Central memory CD8-positive, alpha-beta T cell (primary cell): ENCODE results near the gene FSHB.
"Not testable (repeated sequence)": the region's sequence is repeated elsewhere in the genome, so short reads cannot be mapped to it uniquely, and the experiment has no call there.

Experiments
- ATAC-seq: fragments of 150-1000 bp; cut with Tn5 transposase; replicated peaks from 2 replicates; pipeline ENCODE4 v1.10.0; 2022; ENCODE audit warnings: mild to moderate bottlenecking, moderate FRiP score, moderate number of reproducible peaks; ENCODE audit not compliant: poor library complexity, severe bottlenecking; ENCODE audit errors: extremely low read depth
- DNase-seq, 2 donors: peaks; one replicate each; pipeline ENCODE4 v3.0.0; 2021; ENCODE audit warnings: low spot score in 2 of 2
- H3K27ac Mint-ChIP-seq: one replicate; pipeline ENCODE4 v1.8.0; 2022; ENCODE audit warnings: low read depth, mild to moderate bottlenecking, moderate library complexity, mixed read lengths
- H3K27me3 Mint-ChIP-seq: one replicate; pipeline ENCODE4 v1.8.0; 2022; ENCODE audit warnings: mixed read lengths
- H3K36me3 Mint-ChIP-seq: one replicate; pipeline ENCODE4 v1.8.0; 2022; ENCODE audit warnings: mild to moderate bottlenecking, moderate library complexity, mixed read lengths; ENCODE audit not compliant: insufficient read depth
- H3K4me1 Mint-ChIP-seq: one replicate; pipeline ENCODE4 v1.8.0; 2022; ENCODE audit warnings: mixed read lengths
- H3K4me3 Mint-ChIP-seq: one replicate; pipeline ENCODE4 v1.8.0; 2022; ENCODE audit warnings: mild to moderate bottlenecking, moderate library complexity, mixed read lengths
- H3K9me3 Mint-ChIP-seq: one replicate; pipeline ENCODE4 v1.8.0; 2022; ENCODE audit warnings: mixed read lengths

Gene FSHB

GRCh38 chr11:30239025-30239424 is 8.2 kb downstream of the FSHB start:
- Mint-ChIP-seq H3K9me3 (no peaks in the 10 kb centered on the region), H3K27me3 (peaks cover 7% of the 10 kb centered on the region), H3K27ac (no peak overlapping the region), H3K4me3 (no peak overlapping the region), H3K36me3 (no peaks in the 10 kb centered on the region), H3K4me1 (no peaks in the 10 kb centered on the region)
- DNase-seq (no peak), ATAC-seq (no peak)

- Mint-ChIP-seq H3K27ac (no peak overlapping the region), H3K27me3 (peaks cover 11% of the 10 kb centered on the region), H3K4me1 (no peaks in the 10 kb centered on the region), H3K4me3 (no peak overlapping the region), H3K9me3 (no peaks in the 10 kb centered on the region), H3K36me3 (no peaks in the 10 kb centered on the region)
- DNase-seq (no peak), ATAC-seq (no peak)
Measured at GRCh38 chr11:30244265-30244664, 13.5 kb downstream of the FSHB start.

- Mint-ChIP-seq H3K36me3 (no peaks in the 10 kb centered on the region), H3K4me3 (no peak overlapping the region), H3K27me3 (peaks cover 11% of the 10 kb centered on the region), H3K4me1 (no peaks in the 10 kb centered on the region), H3K9me3 (no peaks in the 10 kb centered on the region), H3K27ac (no peak overlapping the region)
- no peak for ATAC-seq
- no peak for DNase-seq
Measured at GRCh38 chr11:30245621-30246020, 14.8 kb downstream of the FSHB start.

GRCh38 chr11:30254307-30255298 is 23.8 kb downstream of the FSHB start:
- no peaks in the 10 kb centered on the region for H3K36me3 Mint-ChIP-seq
- H3K4me3 Mint-ChIP-seq = no peak overlapping the region
- ATAC-seq (no peak), DNase-seq (no peak)
- no peaks in the 10 kb centered on the region for H3K4me1 Mint-ChIP-seq
- H3K27ac Mint-ChIP-seq = no peak overlapping the region
- H3K9me3 Mint-ChIP-seq = no peaks in the 10 kb centered on the region
- H3K27me3 Mint-ChIP-seq = no peaks in the 10 kb centered on the region

GRCh38 chr11:30255637-30256036 is 24.8 kb downstream of the FSHB start:
- no peaks in the 10 kb centered on the region for H3K36me3 Mint-ChIP-seq
- H3K4me3 Mint-ChIP-seq = no peak overlapping the region

GRCh38 chr11:30257058-30257457 is 26.2 kb downstream of the FSHB start:
- Mint-ChIP-seq H3K27me3 (no peaks in the 10 kb centered on the region), H3K27ac (no peak overlapping the region), H3K9me3 (no peaks in the 10 kb centered on the region), H3K4me3 (no peak overlapping the region), H3K4me1 (no peaks in the 10 kb centered on the region), H3K36me3 (no peaks in the 10 kb centered on the region)
- no peak for ATAC-seq
- DNase-seq = no peak

More at GRCh38 chr11:30255637-30256036, 24.8 kb downstream of the FSHB start:
- DNase-seq (no peak), ATAC-seq (no peak)
- no peak overlapping the region for H3K27ac Mint-ChIP-seq
- no peaks in the 10 kb centered on the region for H3K9me3 Mint-ChIP-seq
- H3K4me1 Mint-ChIP-seq = no peaks in the 10 kb centered on the region
- no peaks in the 10 kb centered on the region for H3K27me3 Mint-ChIP-seq

- no peak for DNase-seq
- Mint-ChIP-seq H3K27ac (no peak overlapping the region), H3K27me3 (no peaks in the 10 kb centered on the region), H3K36me3 (no peaks in the 10 kb centered on the region), H3K4me3 (no peak overlapping the region), H3K9me3 (no peaks in the 10 kb centered on the region), H3K4me1 (no peaks in the 10 kb centered on the region)
- no peak for ATAC-seq
Measured at GRCh38 chr11:30258679-30259078, 27.9 kb downstream of the FSHB start.

- Mint-ChIP-seq H3K4me1 (no peaks in the 10 kb centered on the region), H3K27me3 (no peaks in the 10 kb centered on the region), H3K9me3 (no peaks in the 10 kb centered on the region)
Measured at GRCh38 chr11:30260813-30261212, 30.0 kb downstream of the FSHB start.

GRCh38 chr11:30261821-30262220 is 31.0 kb downstream of the FSHB start:
- no peaks in the 10 kb centered on the region for H3K4me1 Mint-ChIP-seq

More at GRCh38 chr11:30260813-30261212, 30.0 kb downstream of the FSHB start:
- H3K36me3 Mint-ChIP-seq = no peaks in the 10 kb centered on the region
- ATAC-seq (no peak), DNase-seq (no peak)
- H3K4me3 Mint-ChIP-seq = no peak overlapping the region
- no peak overlapping the region for H3K27ac Mint-ChIP-seq

GRCh38 chr11:30268638-30269037 is 37.8 kb downstream of the FSHB start:
- not testable (repeated sequence) for H3K4me1 Mint-ChIP-seq, ATAC-seq, H3K9me3 Mint-ChIP-seq, H3K4me3 Mint-ChIP-seq, DNase-seq, H3K36me3 Mint-ChIP-seq, H3K27ac Mint-ChIP-seq
- peaks cover 34% of the 10 kb centered on the region for H3K27me3 Mint-ChIP-seq

More at GRCh38 chr11:30261821-30262220, 31.0 kb downstream of the FSHB start:
- Mint-ChIP-seq H3K27me3 (no peaks in the 10 kb centered on the region), H3K36me3 (no peaks in the 10 kb centered on the region), H3K27ac (no peak overlapping the region), H3K4me3 (no peak overlapping the region), H3K9me3 (no peaks in the 10 kb centered on the region)
- DNase-seq = no peak
- no peak for ATAC-seq

- Mint-ChIP-seq H3K9me3 (no peaks in the 10 kb centered on the region), H3K27ac (no peak overlapping the region), H3K36me3 (no peaks in the 10 kb centered on the region), H3K4me3 (no peak overlapping the region), H3K27me3 (peaks cover 41% of the 10 kb centered on the region), H3K4me1 (no peaks in the 10 kb centered on the region)
- no peak for DNase-seq
- no peak for ATAC-seq
Measured at GRCh38 chr11:30270671-30271070, 39.9 kb downstream of the FSHB start.

- Mint-ChIP-seq H3K36me3 (no peaks in the 10 kb centered on the region), H3K27ac (no peak overlapping the region), H3K4me1 (peaks cover 16% of the 10 kb centered on the region), H3K27me3 (peaks cover 17% of the 10 kb centered on the region), H3K9me3 (no peaks in the 10 kb centered on the region), H3K4me3 (no peak overlapping the region)
- DNase-seq (no peak), ATAC-seq (no peak)
Measured at GRCh38 chr11:30277176-30277575, 46.4 kb downstream of the FSHB start.

GRCh38 chr11:30279796-30280195 is 49.0 kb downstream of the FSHB start:
- Mint-ChIP-seq H3K36me3 (no peaks in the 10 kb centered on the region), H3K27me3 (peaks cover under 1% of the 10 kb centered on the region), H3K4me3 (no peak overlapping the region), H3K27ac (no peak overlapping the region), H3K4me1 (peaks cover 26% of the 10 kb centered on the region), H3K9me3 (no peaks in the 10 kb centered on the region)
- DNase-seq (no peak), ATAC-seq (no peak)
